DOHH2 (cell line): ENCODE data around the gene TNFRSF12A.

ENCODE experiments used
- EZH2phosphoT487 ChIP-seq: fragments of 200-600 bp; sonication (generic); IDR thresholded peaks from 2 replicates; pipeline ENCODE4 v1.6.1; 2017; ENCODE audit warnings: borderline replicate concordance, mild to moderate bottlenecking, antibody characterized with exemption, low read length, moderate library complexity, mixed read lengths
- TF ChIP-seq, protein P1 (sequence below): fragments of 200-600 bp; sonication (generic); IDR thresholded peaks from one replicate; pipeline ENCODE4 v1.5.1; 2014; ENCODE audit warnings: antibody characterized with exemption, mild to moderate bottlenecking, low read depth, low read length; ENCODE audit not compliant: poor library complexity, severe bottlenecking

DNA sequence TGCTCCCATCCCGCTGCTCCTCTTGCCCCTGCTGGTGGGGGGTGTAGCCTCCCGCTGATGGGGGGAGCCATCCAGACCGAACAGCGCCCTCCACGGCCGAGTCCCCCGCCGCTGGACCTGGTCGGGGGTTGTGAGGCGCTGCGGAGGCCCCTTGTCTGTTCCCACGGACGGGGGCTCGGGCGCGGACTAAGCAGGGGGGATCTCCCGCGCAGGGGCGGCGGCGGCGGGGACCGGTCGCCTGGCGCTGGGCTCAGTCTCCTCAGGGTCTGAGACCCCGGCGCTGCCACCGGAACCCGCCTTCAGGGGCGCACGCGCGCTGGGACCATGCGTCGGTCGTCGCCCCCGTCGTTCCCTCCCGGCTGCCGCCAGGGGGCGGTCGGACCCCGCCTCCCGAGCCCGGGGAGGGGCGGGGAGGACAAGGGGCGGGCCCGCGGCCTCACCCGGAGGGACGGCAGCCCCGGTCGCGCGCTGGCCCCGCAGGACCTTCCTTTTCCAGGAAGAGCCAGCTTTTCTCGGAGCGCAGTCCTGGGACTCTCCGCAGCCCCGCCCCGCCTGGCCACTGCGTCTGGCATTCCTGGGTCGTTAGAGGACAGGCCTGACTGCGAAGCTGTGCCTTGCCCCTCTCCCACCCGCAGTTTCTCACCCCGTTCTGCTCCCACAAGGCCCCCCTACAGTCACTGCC lies 39.0 kb downstream of the TNFRSF12A start:
- TF ChIP-seq, protein P1, sequence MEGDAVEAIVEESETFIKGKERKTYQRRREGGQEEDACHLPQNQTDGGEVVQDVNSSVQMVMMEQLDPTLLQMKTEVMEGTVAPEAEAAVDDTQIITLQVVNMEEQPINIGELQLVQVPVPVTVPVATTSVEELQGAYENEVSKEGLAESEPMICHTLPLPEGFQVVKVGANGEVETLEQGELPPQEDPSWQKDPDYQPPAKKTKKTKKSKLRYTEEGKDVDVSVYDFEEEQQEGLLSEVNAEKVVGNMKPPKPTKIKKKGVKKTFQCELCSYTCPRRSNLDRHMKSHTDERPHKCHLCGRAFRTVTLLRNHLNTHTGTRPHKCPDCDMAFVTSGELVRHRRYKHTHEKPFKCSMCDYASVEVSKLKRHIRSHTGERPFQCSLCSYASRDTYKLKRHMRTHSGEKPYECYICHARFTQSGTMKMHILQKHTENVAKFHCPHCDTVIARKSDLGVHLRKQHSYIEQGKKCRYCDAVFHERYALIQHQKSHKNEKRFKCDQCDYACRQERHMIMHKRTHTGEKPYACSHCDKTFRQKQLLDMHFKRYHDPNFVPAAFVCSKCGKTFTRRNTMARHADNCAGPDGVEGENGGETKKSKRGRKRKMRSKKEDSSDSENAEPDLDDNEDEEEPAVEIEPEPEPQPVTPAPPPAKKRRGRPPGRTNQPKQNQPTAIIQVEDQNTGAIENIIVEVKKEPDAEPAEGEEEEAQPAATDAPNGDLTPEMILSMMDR = peak; percentile 79
- TF ChIP-seq EZH2phosphoT487 = no peak
